Heart right ventricle (tissue), 16 donors: ENCODE measurements around the gene PARD3. TPM values are rescaled to one million over a fixed set of nuclear protein-coding genes. Genes with fewer than 3 reads are reported as not detected.

Experiments
- ATAC-seq, 8 donors: fragments of 200-7000 bp; cut with Tn5 transposase; one replicate each; pipeline ENCODE4 v1.9.1; 2020; ENCODE audit warnings: mild to moderate bottlenecking in 8 of 8, moderate library complexity in 8 of 8, moderate number of reproducible peaks in 1 of 8
- DNase-seq, 2 donors: peaks; one replicate each; pipeline ENCODE4 v3.0.0-alpha.2; 2020
- H3K27ac ChIP-seq, 10 donors: fragments of 200-600 bp; sonication (generic) in 2 of 10; one replicate each; pipeline versions ENCODE4 v1.5.0 to v1.8.0; 2020 to 2022; ENCODE audit warnings: mild to moderate bottlenecking in 3 of 10
- H3K27me3 ChIP-seq, 7 donors: fragments of 200-600 bp; one replicate each; pipeline ENCODE4 v1.8.0; 2021 to 2022; ENCODE audit warnings: mild to moderate bottlenecking in 2 of 7
- H3K36me3 ChIP-seq, 9 donors: fragments of 200-600 bp; sonication (generic) in 1 of 9; one replicate each; pipeline versions ENCODE4 v1.5.0 to v1.8.0; 2020 to 2022; ENCODE audit warnings: mild to moderate bottlenecking in 2 of 9
- H3K4me1 ChIP-seq, 9 donors: fragments of 200-600 bp; sonication (generic) in 1 of 9; one replicate each; pipeline versions ENCODE4 v1.5.0 to v1.8.0; 2020 to 2022; ENCODE audit warnings: mild to moderate bottlenecking in 4 of 9
- H3K4me3 ChIP-seq, 10 donors: fragments of 200-600 bp; sonication (generic) in 2 of 10; one replicate each; pipeline versions ENCODE4 v1.5.0 to v1.8.0; 2020 to 2022; ENCODE audit warnings: mild to moderate bottlenecking in 7 of 10, moderate library complexity in 2 of 10
- H3K9me3 ChIP-seq, 11 donors: fragments of 200-600 bp in 10 of 11; sonication (generic) in 2 of 11; one replicate each; pipeline versions ENCODE4 v1.5.0 to v1.8.0; 2013 to 2022; ENCODE audit warnings: mild to moderate bottlenecking in 2 of 11, control low read depth in 1 of 11, moderate library complexity in 1 of 11
- WGBS, 2 donors: extraction: QIAGEN DNeasy Blood & Tissue Kit; methylation state at CpG; one replicate each; pipeline ENCODE4 v1.1.7; 2013; ENCODE audit warnings: inconsistent platforms in 1 of 2; 5-methylcytosine and 5-hydroxymethylcytosine counted together
- intact Hi-C, 10 donors: fragments of 100-400 bp; cut with DNase I; formaldehyde crosslinking; loops; one replicate each; pipeline versions ENCODE4 v1.11.1 to v1.14.2; 2022
- polyA plus RNA-seq, 2 donors: library from polyadenylated mRNA; stranded (reverse); fragments of 200-250 nt; gene quantifications; one replicate each; pipeline ENCODE4 v1.2.3, GENCODE V29; 2013
- total RNA-seq, 10 donors: library from RNA; stranded (reverse); fragmentation: NEBNext Ultra II Directional in 3 of 10; extraction: Animal tissue kit (Norgen Biotek cat#: 25700) in 3 of 10; gene quantifications; one replicate each; pipeline versions ENCODE4 v1.2.1 to v1.2.4, GENCODE V29; 2021 to 2023
- TF ChIP-seq, protein P1 (sequence below), 9 donors: fragments of 200-600 bp; sonication (generic) in 2 of 9; IDR thresholded peaks; one replicate each; pipeline versions ENCODE4 v1.5.0 to v1.8.0; 2021 to 2022; ENCODE audit warnings: antibody characterized with exemption in 9 of 9, mild to moderate bottlenecking in 5 of 9, moderate library complexity in 1 of 9
- donor health status: Arrhythmogenic right ventricular cardiomyopathy.
- donor health status: ischemic (EF 13 %, LVEDD 7.1; RV severe dilation, severe dysfunction).
- donor health status: healthy with polysubstance abuse.
- donor health status: DM: no; HTN: yes; CAD: no.
- donor health status: DM: no; HTN: no; CAD: no.
- donor health status: ischemic (EF 25% LVEDD 6.9; RV normal size, moderate dysfunction).
- donor health status: ischemic (EF 25% LVEDD 5.7; RV mildly dilated, moderate dysfunction).
- donor health status: healthy.
- donor health status: DM: yes; HTN: yes; CAD: no.
- donor health status: Ischemic cardiomyopathy.
- donor health status: ischemic (EF 35%, LVEDD 5.7; RV mildly dilated, moderate dysfunction).
- donor health status: nonischemic (EF 11% LVEDD 7.7; RV severe dilation, severe dysfunction).
- donor health status: DM: yes; HTN: yes; CAD: no.
- donor health status: PGD.
- donor health status: ischemic (EF 29% LVEDD 5.4; RV normal size, mild dysfunction).
- donor health status: nonischemic (EF 23%, LVEDD 6.1; RV moderate dilation, normal function).

PARD3 gene
- total and polyA plus RNA-seq, 12 donors, result 19.7 to 41.8 (median 34.2) TPM

DNA sequence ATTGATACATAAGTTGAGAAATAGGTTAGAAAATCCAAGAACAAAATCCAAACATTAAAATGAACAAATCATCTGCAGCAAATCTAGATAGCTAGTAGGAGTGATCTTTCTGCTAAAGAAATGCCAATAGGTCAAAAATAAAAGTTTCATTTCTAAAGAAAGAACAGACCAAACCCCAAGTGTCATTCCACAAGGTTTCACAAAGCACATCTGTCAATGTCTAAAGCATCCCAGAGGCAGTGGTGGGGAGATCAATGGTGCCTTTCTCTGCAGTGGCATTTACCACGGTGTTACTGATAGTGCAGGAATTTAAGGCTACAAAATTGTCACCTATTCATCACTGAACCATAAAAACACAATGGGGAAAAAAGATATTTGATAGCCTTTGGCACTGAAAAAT lies 147.9 kb downstream of the PARD3 start:
- H3K27ac ChIP-seq, result no peak overlapping the region
- no peaks in the 10 kb centered on the region for H3K9me3 ChIP-seq
- no peak overlapping the region for H3K4me3 ChIP-seq
- TF ChIP-seq, protein P1, sequence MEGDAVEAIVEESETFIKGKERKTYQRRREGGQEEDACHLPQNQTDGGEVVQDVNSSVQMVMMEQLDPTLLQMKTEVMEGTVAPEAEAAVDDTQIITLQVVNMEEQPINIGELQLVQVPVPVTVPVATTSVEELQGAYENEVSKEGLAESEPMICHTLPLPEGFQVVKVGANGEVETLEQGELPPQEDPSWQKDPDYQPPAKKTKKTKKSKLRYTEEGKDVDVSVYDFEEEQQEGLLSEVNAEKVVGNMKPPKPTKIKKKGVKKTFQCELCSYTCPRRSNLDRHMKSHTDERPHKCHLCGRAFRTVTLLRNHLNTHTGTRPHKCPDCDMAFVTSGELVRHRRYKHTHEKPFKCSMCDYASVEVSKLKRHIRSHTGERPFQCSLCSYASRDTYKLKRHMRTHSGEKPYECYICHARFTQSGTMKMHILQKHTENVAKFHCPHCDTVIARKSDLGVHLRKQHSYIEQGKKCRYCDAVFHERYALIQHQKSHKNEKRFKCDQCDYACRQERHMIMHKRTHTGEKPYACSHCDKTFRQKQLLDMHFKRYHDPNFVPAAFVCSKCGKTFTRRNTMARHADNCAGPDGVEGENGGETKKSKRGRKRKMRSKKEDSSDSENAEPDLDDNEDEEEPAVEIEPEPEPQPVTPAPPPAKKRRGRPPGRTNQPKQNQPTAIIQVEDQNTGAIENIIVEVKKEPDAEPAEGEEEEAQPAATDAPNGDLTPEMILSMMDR (IDR thresholded peaks at IDR 0.05), result no peak
- no peak for DNase-seq
- no peak for ATAC-seq
- intact Hi-C loops, result loop anchor here in 9 of 10 donors (2.0 to 10.0 kb wide), 9 partner anchors 58 to 360 kb away; partner anchors contain the start of gene PARD3 (in 6 of the 9)
- WGBS, 2 donors, result 11 to 43% methylated on average over 1 of the region's 1 CpG
- H3K36me3 ChIP-seq, result no peaks in the 10 kb centered on the region
- H3K4me1 ChIP-seq, result peaks cover 0 to 25% (median 10%) of the 10 kb centered on the region in 9 donors
- no peaks in the 10 kb centered on the region for H3K27me3 ChIP-seq

DNA sequence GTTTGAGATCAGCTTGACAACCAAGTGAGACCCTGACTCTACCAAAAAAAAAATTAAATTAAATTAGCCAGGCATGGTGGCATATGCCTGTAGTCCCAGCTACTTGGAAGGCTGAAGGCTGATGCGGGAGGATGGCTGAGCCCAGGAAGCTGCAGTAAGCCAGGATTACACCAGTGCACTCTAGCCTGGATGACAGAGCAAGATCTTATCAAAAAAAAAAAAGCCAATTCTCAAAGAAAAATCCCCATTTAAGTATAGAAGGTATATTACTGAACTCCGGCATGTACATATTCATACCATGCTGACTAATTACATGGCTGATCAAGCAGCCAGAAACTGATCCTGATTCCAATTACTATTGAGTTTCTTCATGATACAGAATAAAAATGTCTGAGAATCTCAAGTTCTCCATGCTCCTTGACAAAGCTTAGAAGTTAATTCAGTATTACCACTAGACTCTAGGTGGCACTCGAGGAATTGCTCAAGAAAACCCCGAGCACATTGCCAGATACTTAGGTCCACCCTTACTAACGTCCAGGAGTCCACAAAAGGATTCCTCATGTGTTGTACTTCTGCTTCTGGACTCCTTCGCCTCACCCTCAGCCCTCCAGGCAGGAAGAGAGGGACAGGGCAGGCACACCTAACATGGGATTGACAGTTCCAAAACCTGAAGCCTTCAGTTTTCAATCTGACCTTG lies 148.9 kb downstream of the PARD3 start:
- WGBS, 2 donors, result 35 to 43% methylated on average over 6 of the region's 6 CpGs
- Histone ChIP-seq H3K27ac (no peak overlapping the region), H3K27me3 (no peaks in the 10 kb centered on the region), H3K4me3 (no peak overlapping the region), H3K36me3 (no peaks in the 10 kb centered on the region), H3K9me3 (no peaks in the 10 kb centered on the region), H3K4me1 (peaks cover 0 to 27% (median 12%) of the 10 kb centered on the region in 9 donors)
- ATAC-seq (peak in 7 of 8 donors; percentile 62 to 87 (median 80)), DNase-seq (peak in 1 of 2 donors; percentile 55)
- intact Hi-C loops, result loop anchor here in 9 of 10 donors (2.0 to 10.0 kb wide), 9 partner anchors 59 to 361 kb away; partner anchors contain the start of gene PARD3 (in 6 of the 9)
- TF ChIP-seq, protein P1 (IDR thresholded peaks at IDR 0.05), result peak; percentile 25 to 71 (median 55)

DNA sequence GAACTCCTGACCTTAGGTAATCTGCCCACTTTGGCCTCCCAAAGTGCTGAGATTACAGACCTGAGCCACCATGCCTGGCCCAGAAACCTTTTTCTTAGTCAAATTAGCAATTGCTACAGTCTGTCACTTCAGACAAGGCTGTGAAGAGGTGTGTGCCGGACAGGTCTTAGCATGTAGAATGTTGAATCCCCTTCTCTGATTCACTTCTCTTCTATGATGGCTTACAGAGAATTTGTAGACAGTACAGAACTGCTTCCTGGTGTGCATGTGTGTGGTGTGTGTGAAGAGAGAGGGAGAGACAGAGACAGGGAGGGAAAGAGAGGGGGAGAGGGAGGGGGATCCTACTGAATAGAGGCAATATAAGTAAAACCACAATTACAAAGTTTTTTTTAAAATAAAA lies 150.4 kb downstream of the PARD3 start:
- Histone ChIP-seq H3K27me3 (no peaks in the 10 kb centered on the region), H3K36me3 (no peaks in the 10 kb centered on the region), H3K4me3 (no peak overlapping the region), H3K27ac (no peak overlapping the region), H3K4me1 (peaks cover 0 to 33% (median 12%) of the 10 kb centered on the region in 9 donors), H3K9me3 (no peaks in the 10 kb centered on the region)
- no peak for DNase-seq
- no peak for ATAC-seq
- intact Hi-C loops, result loop anchor here in 9 of 10 donors (5.0 to 10.0 kb wide), 9 partner anchors 60 to 363 kb away; partner anchors contain the start of gene PARD3 (in 6 of the 9)
- TF ChIP-seq, protein P1 (IDR thresholded peaks at IDR 0.05), result no peak
- 97 to 100% methylated on average over 1 of the region's 1 CpG for WGBS, 2 donors

DNA sequence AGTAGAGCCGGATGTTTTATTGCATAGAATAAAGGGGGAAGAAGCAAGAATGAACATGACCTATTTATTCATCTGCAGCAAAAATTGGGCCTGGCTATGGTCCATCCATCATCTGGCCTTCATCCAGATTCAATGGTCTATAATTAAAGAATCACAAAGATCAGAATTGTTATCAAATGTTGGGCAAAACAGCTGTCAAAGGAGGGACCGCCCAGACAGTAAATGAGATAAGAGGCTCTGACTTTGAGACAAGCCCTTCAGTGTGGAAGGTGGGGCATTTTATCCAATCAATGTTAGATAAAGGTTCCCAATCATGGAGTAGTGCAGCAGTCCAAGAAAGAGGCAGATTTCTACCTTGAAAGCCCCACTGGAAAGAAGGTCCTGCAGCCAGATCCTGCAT lies 153.5 kb downstream of the PARD3 start:
- H3K36me3 ChIP-seq, result no peaks in the 10 kb centered on the region
- DNase-seq (no peak), ATAC-seq (no peak)
- intact Hi-C loops, result loop anchor here in 7 of 10 donors (5.0 to 10.0 kb wide), 6 partner anchors 63 to 363 kb away; partner anchors contain the start of gene PARD3 (in 4 of the 7)
- WGBS, 2 donors, result 63 to 74% methylated on average over 2 of the region's 2 CpGs
- no peaks in the 10 kb centered on the region for H3K27me3 ChIP-seq
- no peaks in the 10 kb centered on the region for H3K9me3 ChIP-seq
- H3K4me3 ChIP-seq, result no peak overlapping the region
- H3K4me1 ChIP-seq, result peaks cover 0 to 25% (median 0%) of the 10 kb centered on the region in 9 donors
- H3K27ac ChIP-seq, result no peak overlapping the region
- TF ChIP-seq, protein P1 (IDR thresholded peaks at IDR 0.05), result no peak
